ENCODE results near the gene MAP4K1. TPM values are rescaled to one million over a fixed set of nuclear protein-coding genes. Genes with fewer than 3 reads are reported as not detected.

The MAP4K1 gene
- total RNA-seq, 2 experiments from 2014 or later = 173 to 185 TPM

GRCh38 chr19:38544569-38545315 is 73.0 kb downstream of the MAP4K1 start:
- ATAC-seq (ENCODE audit: poor library complexity) (no peak), DNase-seq (peak in 3 of 14 experiments; percentile 40 to 85 (median 75))
- ChIA-PET POLR2A (interaction anchor here (0.7 to 1.1 kb wide), 3 partner anchors 90 to 142 kb away, joined by 3 to 5 read pairs (median 3); partner anchors contain the start of gene FAM98C), CTCF (interaction anchor here (0.8 to 1.6 kb wide), 3 partner anchors 30 to 90 kb away, joined by 3 to 5 read pairs (median 5); partner anchors contain the start of gene EIF3K)
- TF ChIP-seq, protein P1, sequence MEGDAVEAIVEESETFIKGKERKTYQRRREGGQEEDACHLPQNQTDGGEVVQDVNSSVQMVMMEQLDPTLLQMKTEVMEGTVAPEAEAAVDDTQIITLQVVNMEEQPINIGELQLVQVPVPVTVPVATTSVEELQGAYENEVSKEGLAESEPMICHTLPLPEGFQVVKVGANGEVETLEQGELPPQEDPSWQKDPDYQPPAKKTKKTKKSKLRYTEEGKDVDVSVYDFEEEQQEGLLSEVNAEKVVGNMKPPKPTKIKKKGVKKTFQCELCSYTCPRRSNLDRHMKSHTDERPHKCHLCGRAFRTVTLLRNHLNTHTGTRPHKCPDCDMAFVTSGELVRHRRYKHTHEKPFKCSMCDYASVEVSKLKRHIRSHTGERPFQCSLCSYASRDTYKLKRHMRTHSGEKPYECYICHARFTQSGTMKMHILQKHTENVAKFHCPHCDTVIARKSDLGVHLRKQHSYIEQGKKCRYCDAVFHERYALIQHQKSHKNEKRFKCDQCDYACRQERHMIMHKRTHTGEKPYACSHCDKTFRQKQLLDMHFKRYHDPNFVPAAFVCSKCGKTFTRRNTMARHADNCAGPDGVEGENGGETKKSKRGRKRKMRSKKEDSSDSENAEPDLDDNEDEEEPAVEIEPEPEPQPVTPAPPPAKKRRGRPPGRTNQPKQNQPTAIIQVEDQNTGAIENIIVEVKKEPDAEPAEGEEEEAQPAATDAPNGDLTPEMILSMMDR (IDR thresholded peaks at IDR 0.05) = peak; percentile 81
- Mint-ChIP-seq H3K4me3 (no peak overlapping the region), H3K27me3 (no peaks in the 10 kb centered on the region), H3K27ac (peak overlapping the region; percentile 0), H3K4me1 (ENCODE audit: low read depth) (peaks cover 19% of the 10 kb centered on the region), H3K36me3 (ENCODE audit: low read depth) (no peaks in the 10 kb centered on the region), H3K9me3 (no peaks in the 10 kb centered on the region)
- intact Hi-C loops (cut with DNase I, micrococcal nuclease) = loop anchor here (1.0 to 10.0 kb wide), 8 partner anchors 15 to 386 kb away; partner anchors contain the start of genes EIF3K (in 1 of the 2), FAM98C (in 1 of the 2), MAP4K1 (in 1 of the 2) and MRPS12 (in 1 of the 2)
- Histone ChIP-seq H3K9me3 (ENCODE audit: control insufficient read depth in 1 of 2, insufficient read depth in 1 of 2, low read length in 2 of 2) (no peaks in the 10 kb centered on the region), H3K4me3 (ENCODE audit: low read length) (no peak overlapping the region), H3K36me3 (ENCODE audit: insufficient read depth, low read length) (no peaks in the 10 kb centered on the region), H3K27me3 (ENCODE audit: control insufficient read depth in 1 of 2, insufficient read depth in 2 of 2, low read length in 2 of 2) (no peaks in the 10 kb centered on the region), H3K4me1 (ENCODE audit: insufficient read depth, low read length) (peaks cover 20% of the 10 kb centered on the region), H3K27ac (ENCODE audit: low read depth in 1 of 2, low read length in 2 of 2) (no peak overlapping the region)

DNA sequence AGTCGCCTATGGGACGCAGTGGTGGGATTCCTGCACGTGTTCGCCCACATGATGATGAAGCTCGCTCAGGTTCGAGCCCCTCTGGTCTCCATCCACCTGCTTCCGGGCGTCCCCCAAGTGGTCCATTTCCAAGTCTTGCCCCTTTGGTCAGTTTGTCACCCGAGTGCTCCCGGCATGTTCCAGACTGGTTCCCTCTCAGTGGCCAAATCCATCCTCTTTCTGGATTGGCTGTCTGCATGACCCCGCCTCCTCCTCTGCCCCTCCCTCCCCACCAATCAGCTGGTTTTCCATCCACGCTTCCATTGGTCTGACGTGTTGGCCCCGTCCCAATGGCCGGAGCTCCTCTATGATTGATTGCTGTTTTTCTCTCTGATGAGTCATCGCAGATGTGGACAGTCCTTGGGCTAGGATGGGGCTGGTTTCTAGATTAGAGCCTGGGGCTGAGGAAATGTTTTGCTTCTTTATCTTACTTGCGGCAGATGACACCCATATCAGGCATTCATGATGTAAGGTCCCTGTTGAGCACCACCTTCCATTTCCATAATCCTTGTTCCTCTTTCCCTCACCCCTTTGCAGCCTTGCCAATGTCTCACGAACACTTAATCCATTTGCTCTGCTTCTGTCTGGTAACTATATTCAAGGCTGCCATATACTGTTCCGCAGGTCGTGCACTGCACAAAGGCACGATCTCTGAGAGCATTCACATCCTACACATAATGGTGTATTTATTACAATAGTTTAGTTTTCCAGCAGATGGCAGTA is 73.8 kb downstream of the MAP4K1 start:
- H3K4me1 ChIP-seq (ENCODE audit: insufficient read depth, low read length) = peaks cover 27% of the 10 kb centered on the region
- peak in 4 of 14 experiments; percentile 12 to 79 (median 32) for DNase-seq
- H3K27me3 ChIP-seq (ENCODE audit: control insufficient read depth in 1 of 2, insufficient read depth in 2 of 2, low read length in 2 of 2) = no peaks in the 10 kb centered on the region
- no peaks in the 10 kb centered on the region for H3K9me3 ChIP-seq (ENCODE audit: control insufficient read depth in 1 of 2, insufficient read depth in 1 of 2, low read length in 2 of 2)
- CTCF ChIA-PET = interaction anchor here (0.8 to 1.6 kb wide), 3 partner anchors 29 to 91 kb away, joined by 3 to 5 read pairs (median 5); partner anchors contain the start of gene EIF3K
- H3K27ac ChIP-seq (ENCODE audit: low read depth in 1 of 2, low read length in 2 of 2) = no peak overlapping the region
- Mint-ChIP-seq H3K36me3 (ENCODE audit: low read depth) (no peaks in the 10 kb centered on the region), H3K4me1 (ENCODE audit: low read depth) (peaks cover 27% of the 10 kb centered on the region), H3K4me3 (no peak overlapping the region), H3K27me3 (no peaks in the 10 kb centered on the region), H3K9me3 (no peaks in the 10 kb centered on the region), H3K27ac (peak overlapping the region; percentile 0)
- TF ChIP-seq, protein P1 (IDR thresholded peaks at IDR 0.05) = no peak
- ATAC-seq (ENCODE audit: poor library complexity) = peak; percentile 92
- POLR2A ChIA-PET = interaction anchor here (0.5 to 1.1 kb wide), 4 partner anchors 91 to 141 kb away, joined by 3 to 5 read pairs (median 3); partner anchors contain the start of gene FAM98C
- no peaks in the 10 kb centered on the region for H3K36me3 ChIP-seq (ENCODE audit: insufficient read depth, low read length)
- intact Hi-C loops (cut with DNase I, micrococcal nuclease) = loop anchor here (1.0 to 10.0 kb wide), 6 partner anchors 15 to 387 kb away; partner anchors contain the start of genes FAM98C (in 1 of the 2), MRPS12 (in 1 of the 2) and SARS2 (in 1 of the 2)
- no peak overlapping the region for H3K4me3 ChIP-seq (ENCODE audit: low read length)

- no peak for ATAC-seq (ENCODE audit: poor library complexity)
Measured at GRCh38 chr19:38543286-38543806, 74.4 kb downstream of the MAP4K1 start.

More at GRCh38 chr19:38543286-38543806, 74.4 kb downstream of the MAP4K1 start:
- no peak for DNase-seq
- H3K36me3 Mint-ChIP-seq (ENCODE audit: low read depth) = no peaks in the 10 kb centered on the region
- H3K9me3 ChIP-seq (ENCODE audit: control insufficient read depth in 1 of 2, insufficient read depth in 1 of 2, low read length in 2 of 2) = no peaks in the 10 kb centered on the region
- H3K4me1 Mint-ChIP-seq (ENCODE audit: low read depth) = peaks cover 33% of the 10 kb centered on the region
- H3K4me3 ChIP-seq (ENCODE audit: low read length) = no peak overlapping the region
- CTCF ChIA-PET = no interaction called here
- intact Hi-C loops (cut with DNase I, micrococcal nuclease) = loop anchor here in 1 of 2 experiments (5.0 to 10.0 kb wide), 2 partner anchors 139 to 344 kb away; partner anchors contain the start of gene FAM98C
- TF ChIP-seq, protein P1 (IDR thresholded peaks at IDR 0.05) = no peak
- POLR2A ChIA-PET = interaction anchor here (0.8 kb wide), 1 partner anchor 140 kb away, joined by 3 read pairs; the partner anchor contains the start of gene FAM98C
- H3K4me3 Mint-ChIP-seq = no peak overlapping the region
- H3K27me3 ChIP-seq (ENCODE audit: control insufficient read depth in 1 of 2, insufficient read depth in 2 of 2, low read length in 2 of 2) = no peaks in the 10 kb centered on the region
- no peaks in the 10 kb centered on the region for H3K36me3 ChIP-seq (ENCODE audit: insufficient read depth, low read length)
- no peak overlapping the region for H3K27ac ChIP-seq (ENCODE audit: low read depth in 1 of 2, low read length in 2 of 2)
- H3K27me3 Mint-ChIP-seq = no peaks in the 10 kb centered on the region
- peaks cover 30% of the 10 kb centered on the region for H3K4me1 ChIP-seq (ENCODE audit: insufficient read depth, low read length)
- H3K27ac Mint-ChIP-seq = no peak overlapping the region
- no peaks in the 10 kb centered on the region for H3K9me3 Mint-ChIP-seq

Measured in CD4-positive, alpha-beta T cell (primary cell).